HG02885 (cell line): ENCODE results near the gene MT1E.
"Not testable (repeated sequence)": the region's sequence is repeated elsewhere in the genome, so short reads cannot be mapped to it uniquely, and the experiment has no call there.

ENCODE experiments used
- ATAC-seq: cut with Tn5 transposase; IDR thresholded peaks from one replicate; pipeline ENCODE4 v1.9.1; 2021; ENCODE audit warnings: mild to moderate bottlenecking; ENCODE audit not compliant: unreplicated experiment, poor library complexity

MT1E gene

DNA sequence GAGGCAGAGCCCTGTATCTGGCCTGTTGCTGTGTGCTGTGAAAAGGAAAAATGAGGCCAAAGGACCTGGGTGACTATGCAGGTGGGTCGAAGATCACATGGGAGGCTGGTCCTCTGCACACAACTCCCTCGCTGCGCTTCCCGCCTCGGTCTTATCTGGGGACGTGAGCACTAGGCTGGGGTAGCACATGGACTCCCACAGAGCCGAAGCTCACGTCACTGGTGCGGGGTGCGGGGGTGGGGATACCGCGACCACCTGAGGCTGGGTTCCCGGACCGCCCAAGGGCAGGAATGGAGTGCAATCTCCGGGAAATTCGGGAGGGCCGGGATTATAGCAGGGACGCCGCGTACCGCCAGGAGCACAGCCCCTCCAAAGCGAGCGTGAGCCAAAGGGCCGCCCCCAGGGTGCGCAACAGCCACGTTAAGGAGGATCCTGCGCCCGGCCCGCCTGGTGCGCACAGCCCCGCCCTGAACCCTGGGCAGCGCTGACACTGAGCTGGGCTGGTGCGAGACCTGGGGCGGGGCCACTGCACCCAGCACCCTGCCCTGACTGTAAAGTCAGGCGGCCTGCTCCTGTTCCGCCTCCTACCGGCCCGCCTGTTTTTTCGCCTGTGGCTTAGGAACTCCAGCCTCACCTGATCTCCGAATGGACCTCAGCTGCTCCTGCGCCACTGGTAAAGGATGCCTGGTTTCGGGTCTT lies 17.6 kb downstream of the MT1E start:
- ATAC-seq = no peak

DNA sequence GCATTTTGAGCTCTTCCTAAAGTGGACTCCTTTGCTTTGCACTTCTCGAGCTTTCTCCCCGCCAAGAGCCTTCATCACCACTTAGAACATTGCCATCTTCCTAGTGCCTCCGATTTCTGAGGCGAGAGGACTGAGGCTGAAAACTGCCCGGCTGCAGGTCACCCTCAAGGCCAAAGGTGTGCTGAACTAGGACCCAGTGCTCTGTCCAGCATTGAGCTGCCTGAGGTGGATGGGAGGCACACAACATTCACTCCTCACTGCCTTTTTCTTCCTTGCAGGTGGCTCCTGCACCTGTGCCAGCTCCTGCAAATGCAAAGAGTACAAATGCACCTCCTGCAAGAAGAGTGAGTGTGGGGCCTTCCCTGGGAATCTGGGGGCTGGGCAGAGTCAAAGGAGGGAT lies 18.3 kb downstream of the MT1E start:
- ATAC-seq = no peak

DNA sequence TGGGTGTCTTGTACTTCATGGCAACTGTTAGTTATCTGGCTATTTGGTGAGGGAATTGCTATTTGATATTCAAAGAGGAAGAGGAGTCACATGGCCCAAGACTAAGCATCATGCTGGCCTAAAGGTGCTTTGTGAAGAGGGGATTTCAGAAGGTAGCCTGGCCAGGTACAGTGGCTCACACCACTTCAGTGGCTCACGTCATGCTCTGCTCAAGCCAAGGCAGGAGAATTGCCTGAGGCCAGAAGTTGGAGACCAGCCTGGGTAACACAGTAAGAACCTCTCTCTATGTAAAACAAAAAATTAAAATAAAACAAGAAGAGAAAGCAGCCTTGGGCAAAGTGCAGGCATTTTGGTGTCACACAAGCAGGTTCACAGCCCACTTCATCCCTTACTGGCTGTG lies 19.7 kb downstream of the MT1E start:
- no peak for ATAC-seq

DNA sequence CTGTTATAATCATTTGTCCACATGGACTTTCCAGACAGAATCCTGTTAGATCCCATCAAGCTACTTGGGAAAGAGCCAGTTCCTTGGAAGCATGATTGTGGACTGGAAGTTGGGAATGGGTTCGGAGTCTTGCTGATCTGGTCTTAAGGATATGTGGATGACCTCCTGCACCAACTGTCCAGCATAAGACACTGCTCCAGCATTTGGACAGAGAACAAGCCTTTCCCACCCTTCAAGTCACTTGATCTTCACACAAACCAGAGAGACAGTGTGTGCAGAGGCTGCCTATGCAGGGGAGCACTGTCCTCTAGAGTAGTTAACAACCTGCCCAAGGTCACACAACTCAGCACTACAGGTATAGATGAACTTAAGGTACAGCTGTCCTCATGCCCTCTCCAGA lies 20.3 kb downstream of the MT1E start:
- ATAC-seq = no peak

DNA sequence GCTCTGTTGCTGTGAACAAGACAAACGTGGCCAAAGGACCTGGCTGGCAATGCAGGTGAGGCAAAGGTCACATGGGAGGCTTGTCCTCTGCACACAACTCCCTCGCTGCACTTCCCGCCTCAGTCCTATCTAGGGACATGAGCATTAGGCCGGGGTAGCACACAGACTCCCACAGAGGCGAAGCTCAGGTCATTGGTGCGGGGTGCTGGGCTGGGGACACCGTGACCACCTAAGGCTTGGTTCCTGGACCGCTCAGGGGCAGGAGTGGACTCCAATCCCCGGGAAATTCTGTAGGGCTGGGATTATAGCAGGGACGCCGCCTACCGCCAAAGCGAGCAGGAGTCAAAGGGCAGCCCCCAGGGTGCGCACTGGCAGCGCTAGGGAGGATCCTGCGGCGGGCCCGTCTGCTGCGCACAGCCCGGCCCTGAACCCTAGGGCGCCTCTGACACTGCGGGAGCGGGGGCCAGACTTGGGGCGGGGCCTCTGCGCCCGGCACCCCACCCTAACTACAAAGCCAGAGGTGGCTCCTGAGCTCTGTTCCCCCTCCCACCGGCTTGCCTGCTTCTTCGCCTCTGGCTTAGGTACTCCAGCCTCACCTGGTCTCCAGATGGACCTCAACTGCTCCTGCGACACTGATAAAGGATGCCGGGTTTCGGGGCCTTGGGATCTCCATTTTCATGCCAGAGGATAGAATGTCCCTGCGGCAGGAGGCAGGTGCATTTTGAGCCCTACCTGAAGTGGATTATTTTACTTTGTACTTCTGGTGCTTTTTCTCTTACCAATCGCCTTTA lies 22.3 kb downstream of the MT1E start:
- ATAC-seq = no peak

DNA sequence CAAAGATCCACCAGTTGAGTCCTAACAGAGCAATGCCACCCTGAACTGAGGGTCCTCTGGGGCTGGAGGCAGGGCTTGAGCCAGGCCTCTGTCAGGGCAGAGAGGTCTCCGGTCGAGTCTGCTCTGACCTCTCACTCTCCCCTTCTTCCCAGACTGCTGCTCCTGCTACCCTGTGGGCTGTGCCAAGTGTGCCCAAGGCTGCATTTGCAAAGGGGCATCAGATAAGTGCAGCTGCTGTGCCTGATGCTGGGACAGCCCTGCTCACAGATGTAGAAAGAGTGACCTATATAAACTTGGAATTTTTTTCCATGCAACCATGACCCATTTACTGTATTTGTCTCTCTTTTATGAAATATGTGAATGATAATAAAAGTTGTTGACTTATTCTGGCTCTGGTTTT lies 23.7 kb downstream of the MT1E start:
- no peak for ATAC-seq

DNA sequence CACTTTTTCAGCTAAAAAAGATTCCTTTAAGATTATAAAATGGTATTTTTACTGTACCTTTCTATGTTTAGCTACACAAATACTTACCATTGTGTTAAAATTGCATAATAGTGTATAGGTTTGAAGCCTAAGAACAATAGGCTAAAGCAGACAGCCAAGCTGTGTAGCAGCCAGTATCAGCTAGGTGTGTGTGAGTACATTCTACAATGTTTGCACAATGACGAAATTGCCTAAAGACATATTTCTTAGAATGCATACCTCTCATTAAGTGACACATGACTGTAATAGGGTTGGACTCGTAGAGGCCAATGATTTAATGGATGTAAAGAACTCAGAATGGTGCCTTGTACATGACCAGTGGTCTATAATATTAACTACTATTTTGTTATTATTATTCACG lies 24.2 kb downstream of the MT1E start:
- no peak for ATAC-seq

DNA sequence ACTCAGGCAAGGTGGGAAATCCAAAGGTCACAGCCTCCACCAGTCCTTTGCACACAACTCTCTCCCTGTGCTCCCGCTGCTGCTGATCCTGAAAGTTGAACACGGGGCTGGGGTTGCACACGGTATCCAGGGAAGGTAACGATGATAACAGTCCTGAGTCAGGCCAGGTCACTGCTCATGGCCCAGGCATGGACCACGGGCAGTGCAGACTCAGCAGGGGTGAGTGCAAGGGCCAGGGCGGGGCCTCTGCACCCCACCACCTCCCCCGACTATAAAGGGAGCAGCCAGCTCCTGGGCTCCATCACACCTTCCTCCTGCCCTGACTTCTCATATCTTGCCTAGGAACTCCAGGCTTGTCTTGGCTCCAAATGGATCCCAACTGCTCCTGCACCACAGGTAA lies 26.0 kb downstream of the MT1E start, which contains the start of gene MT1B:
MT1B (plus strand) TSS at position 301 of the 400 bp plus-strand sequence; CDS start at position 369, 68 bp downstream.
- no peak for ATAC-seq

DNA sequence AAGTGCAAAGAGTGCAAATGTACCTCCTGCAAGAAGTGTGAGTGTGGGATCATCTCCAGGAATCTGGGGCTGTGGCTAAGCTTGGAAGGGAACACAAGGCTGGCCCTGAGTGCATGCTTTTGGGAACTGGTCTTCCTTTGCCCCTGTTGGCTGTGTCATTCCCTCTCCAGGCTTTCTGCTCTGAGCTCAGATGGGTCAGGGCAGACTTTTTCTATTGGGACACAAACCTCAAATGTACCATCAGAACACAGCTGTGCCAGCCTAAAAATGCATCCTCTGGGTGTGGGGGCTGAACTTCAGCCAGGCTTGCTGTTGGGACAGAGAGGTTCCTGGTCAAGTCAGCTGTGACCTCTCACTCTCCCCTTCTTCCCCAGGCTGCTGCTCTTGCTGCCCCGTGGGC lies 27.0 kb downstream of the MT1E start:
- ATAC-seq = no peak

DNA sequence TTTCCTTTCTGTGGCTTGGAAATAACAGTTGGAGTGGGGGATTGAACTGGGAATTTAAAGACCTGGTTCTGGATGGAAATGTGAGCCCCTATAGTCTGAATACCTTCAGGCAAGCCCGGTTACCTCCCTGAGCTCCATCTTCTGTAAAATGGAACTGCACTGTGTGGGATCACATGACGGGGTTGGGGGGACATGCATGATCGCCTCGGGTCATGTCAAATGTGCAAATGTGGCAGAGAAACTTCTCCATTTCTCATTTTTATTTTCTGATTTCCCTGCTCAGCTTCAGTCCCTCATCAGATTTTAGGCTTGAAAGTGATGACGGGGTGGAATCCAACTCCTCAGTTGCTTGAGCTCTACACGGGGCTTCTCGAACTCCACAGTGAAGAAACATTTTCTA lies 27.6 kb downstream of the MT1E start:
- no peak for ATAC-seq

DNA sequence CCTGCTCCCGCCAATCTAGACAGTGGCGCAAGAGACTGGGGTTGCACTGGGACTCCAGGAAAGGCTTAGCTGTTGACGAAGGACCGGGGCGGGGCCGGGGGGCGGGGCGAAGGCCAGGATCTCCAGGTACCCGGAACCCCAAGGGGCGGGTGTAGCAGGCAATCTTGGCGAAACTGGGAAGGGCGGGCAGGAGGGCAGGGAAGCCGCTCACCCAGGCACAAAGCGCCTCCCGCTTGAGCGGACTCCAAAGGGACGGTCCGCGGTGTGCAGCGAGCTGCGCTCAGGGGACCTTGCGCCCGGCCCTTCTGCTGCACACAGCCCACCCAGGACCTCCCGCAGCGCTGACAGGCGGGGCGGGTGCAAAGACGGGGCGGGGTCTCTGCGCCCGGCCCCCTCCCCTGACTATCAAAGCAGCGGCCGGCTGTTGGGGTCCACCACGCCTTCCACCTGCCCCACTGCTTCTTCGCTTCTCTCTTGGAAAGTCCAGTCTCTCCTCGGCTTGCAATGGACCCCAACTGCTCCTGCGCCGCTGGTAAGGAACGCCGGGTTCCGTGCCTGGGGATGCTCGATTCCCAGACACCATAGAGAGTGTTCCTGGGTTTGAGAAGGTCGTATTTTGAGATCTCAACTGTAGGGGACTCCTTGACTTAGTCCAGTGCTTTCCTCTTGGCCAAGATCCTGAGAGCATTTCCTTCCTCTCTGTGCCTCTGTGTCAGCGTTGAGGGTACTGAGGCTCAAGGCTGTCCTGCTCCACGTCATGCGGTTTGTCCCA lies 32.2 kb downstream of the MT1E start, which contains the start of gene MT1F:
MT1F (plus strand) TSS at position 405 of the 772 bp plus-strand sequence; CDS start at position 505, 100 bp downstream.
- ATAC-seq = no peak

DNA sequence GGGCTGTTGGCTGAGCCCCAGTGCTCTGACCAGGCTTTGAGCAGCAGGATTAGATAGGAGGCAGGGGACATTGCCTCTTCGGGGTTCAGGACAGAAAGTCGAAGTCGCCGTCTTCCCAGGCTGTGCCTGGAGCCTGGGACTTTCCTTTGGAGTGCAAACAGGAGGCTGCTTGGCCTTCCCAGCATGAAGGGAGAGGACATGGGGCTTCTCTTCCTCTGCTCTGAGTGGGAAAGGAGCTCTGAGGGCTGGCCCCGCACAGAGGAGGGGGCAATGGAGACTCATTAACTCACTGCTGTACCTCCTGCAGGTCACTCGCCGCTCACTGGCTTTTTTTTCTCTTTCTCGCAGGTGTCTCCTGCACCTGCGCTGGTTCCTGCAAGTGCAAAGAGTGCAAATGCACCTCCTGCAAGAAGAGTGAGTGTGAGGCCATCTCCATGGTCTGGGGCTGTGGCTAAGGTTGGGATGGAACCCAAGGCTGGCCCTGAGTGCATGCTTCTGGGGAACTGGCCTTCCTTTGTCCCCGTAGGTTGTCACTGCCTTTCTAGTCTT lies 32.8 kb downstream of the MT1E start:
- ATAC-seq = no peak

DNA sequence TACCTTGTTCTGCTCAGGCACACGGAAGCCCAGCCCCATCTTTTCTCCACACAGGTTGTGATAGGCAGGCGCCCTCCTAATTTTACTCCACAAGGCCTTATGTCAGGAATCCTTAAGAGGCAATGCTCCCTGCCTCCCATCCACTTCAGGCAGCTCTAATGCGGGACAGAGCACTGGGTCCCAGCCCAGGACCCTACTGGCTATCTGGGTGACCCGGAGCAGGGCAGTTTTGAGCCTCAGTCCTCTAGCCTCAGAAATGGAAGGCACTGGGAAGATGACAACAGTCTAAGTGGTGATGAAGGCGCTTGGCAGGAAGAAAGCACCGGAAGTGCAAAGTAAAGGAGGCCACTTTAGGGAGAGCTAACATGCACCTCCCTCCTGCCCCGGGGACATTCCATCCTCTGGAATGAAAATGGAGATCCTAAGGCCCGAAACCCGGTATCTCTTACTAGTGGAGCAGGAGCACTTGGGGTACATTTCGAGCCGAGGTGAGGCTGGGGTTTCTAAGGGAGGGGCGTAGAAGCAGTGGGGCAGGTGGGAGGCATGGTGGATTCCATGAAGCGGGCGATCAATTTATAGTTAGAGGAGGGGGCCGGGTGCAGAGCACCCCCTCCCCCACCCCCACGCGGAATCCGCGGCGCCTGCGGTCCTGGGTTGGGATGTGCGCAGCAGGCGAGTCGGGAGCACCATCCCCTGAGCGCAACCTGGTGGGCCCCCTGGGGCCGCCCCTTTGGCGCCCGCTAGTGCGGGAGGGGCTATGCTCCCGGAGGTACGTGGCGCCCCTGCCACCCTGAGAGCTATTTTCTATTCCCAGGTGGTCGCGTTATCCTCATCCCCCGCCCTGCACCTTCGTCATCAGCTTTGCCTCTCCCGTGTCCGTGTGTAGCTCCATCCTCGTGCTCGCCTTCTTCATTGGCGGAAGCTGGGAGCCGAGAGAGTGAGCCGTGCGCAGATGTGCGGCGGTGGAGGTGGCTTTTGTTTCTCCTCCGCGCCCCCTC lies 37.1 kb downstream of the MT1E start:
- no peak for ATAC-seq

DNA sequence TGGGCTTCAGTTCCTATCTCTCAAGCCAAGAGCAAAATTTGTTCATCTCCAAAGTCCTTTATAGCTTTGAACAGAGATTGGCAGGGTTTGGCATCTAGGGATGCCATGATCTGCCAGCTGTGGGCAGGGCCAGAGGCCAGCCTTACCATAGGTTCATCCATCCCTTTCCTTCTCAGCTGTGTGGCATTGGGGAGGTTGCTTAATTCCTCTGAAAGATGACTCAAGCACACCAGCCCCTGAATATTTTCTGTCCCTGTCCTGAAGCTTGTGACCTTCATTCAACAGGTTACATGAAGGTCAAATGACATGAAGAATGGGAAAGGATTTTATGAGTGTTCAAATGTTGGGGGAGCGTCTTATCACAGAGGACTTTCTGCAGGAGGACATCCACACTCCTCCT lies 38.9 kb downstream of the MT1E start:
- ATAC-seq = no peak

DNA sequence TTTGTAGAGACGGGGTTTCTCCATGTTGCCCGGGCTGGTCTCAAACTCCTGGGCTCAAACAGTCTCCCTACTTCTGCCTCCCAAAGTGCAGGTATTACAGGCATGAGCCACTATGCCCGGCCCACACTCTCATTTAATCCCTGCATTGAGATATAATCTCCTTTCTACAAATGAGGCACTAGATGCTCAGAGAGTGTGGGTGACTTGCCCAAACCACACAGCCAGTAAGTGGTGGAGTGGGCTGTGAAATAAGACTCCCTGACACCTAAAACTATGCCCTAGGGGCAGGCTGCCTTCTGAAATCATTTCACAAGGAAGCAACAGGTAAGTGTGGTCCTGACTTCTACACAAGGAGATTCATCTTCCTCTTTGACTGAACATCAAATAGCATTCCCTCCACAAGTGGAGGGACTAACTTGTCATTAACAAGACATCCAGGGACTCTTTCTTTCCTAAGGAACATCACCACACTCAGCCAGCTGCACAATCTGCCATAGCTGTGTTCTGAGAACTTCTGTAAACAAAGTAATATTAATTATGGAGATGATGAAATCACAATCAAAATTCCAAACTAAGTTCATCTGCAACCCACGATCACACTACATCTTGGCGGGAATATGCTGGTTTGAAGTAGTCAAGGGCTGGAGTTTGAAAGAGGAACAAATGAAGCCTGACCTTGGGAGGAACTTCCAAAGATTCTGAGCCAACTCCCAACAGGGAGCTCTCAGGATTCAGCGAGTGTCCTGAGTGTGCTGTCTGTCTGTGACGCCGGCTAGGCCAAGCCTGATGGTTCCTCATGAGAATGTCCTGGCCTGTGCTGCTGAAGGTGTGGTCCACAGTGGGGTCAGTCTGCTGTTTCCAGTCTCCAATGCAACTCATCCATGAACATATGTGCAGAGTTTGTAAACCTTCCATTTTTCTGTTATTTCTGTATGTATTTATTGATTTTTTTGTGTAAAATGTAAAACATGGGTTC lies 40.0 kb downstream of the MT1E start:
- ATAC-seq = not testable (repeated sequence)

DNA sequence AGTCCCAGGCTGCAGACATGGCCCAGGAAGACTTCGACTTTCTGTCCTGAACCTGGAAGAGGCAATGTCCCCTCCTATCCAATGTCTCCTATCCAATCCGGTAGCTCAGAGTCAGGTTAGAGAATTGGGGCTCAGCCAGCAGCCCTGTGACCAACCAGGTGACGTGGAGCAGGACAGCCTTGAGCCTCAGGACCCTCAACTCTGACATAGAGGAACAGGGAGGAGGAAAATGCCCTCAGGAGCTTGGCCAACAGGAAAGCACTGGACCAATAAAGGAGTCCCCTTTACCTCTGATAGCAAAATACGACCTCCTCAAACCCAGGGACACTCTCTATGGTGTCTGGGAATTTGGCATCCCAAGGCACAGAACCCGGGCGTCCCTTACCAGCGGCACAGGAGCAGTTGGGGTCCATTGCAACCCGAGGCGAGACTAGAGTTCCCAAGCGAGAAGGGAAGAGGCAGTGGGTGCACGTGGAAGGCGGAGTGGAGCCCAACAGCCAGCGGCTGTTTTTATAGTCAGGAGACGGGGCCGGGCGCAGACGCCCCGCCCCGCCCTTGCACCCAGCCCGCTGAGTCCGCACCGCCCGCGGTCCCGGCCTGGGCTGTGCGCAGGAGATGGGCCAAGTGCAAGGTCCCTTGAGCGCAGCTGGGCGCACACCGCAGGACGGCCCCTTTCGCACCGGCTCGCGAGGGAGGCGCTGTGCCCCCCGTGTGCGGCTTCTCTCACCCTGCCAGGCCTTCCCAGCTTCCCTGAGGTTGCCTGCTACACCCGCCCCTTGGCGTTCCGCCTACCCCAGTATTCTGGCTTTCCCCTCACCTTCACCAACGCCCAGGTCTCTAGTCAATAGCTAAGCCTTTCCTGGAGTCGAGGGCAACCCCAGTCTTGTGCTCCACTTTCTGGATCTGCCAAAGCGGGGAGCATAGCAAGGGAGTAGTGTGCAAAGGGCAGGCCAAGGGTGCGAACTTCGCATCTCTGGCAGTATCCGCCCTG lies 42.3 kb downstream of the MT1E start, which contains the start of gene MT1G:
MT1G (minus strand) TSS at position 485 of the 991 bp plus-strand sequence; CDS start at position 413, 72 bp downstream.
- ATAC-seq = no peak
